Stomach (tissue), 9 donors: ENCODE results near the gene FOXO1. TPM values are rescaled to one million over a fixed set of nuclear protein-coding genes. Genes with fewer than 3 reads are reported as not detected.

Experiments
- DNase-seq, 2 donors: peaks; one replicate each; pipeline versions ENCODE4 v3.0.0 to v3.0.0-alpha.2; 2013 to 2019
- H3K27ac ChIP-seq, 5 donors: fragments of 200-600 bp in 4 of 5; sonication (generic) in 4 of 5; one replicate each; pipeline ENCODE4 v1.5.1; 2013 to 2019; ENCODE audit warnings: mild to moderate bottlenecking in 1 of 5, moderate library complexity in 1 of 5
- H3K27me3 ChIP-seq, 3 donors: fragments of 200-600 bp; sonication (generic); one replicate each; pipeline ENCODE4 v1.5.1; 2017 to 2019; ENCODE audit warnings: mixed run types in 1 of 3
- H3K36me3 ChIP-seq, 4 donors: fragments of 200-600 bp; sonication (generic); 1 replicate in 3 of 4; 2 replicates in 1 of 4; pipeline ENCODE4 v1.5.1; 2016 to 2019
- H3K4me1 ChIP-seq, 4 donors: fragments of 200-600 bp; sonication (generic); one replicate each; pipeline ENCODE4 v1.5.1; 2016 to 2019
- H3K4me3 ChIP-seq, 4 donors: fragments of 200-600 bp; sonication (generic) in 3 of 4; one replicate each; pipeline ENCODE4 v1.5.1; 2016 to 2019; ENCODE audit warnings: mild to moderate bottlenecking in 1 of 4
- H3K9me3 ChIP-seq, 4 donors: fragments of 200-600 bp; sonication (generic); one replicate each; pipeline ENCODE4 v1.5.1; 2016 to 2019
- EP300 ChIP-seq: sonication (generic); formaldehyde crosslinking; IDR thresholded peaks from one replicate; pipeline ENCODE4 v1.6.1; 2017; ENCODE audit warnings: antibody characterized with exemption
- POLR2A ChIP-seq, 4 donors: fragments of 450-650 bp; IDR thresholded peaks; one replicate each; pipeline ENCODE4 v1.6.1; 2016; ENCODE audit warnings: antibody characterized with exemption in 4 of 4, control low read depth in 2 of 4, mild to moderate bottlenecking in 1 of 4, moderate library complexity in 1 of 4
- POLR2AphosphoS5 ChIP-seq, 3 donors: sonication (generic); formaldehyde crosslinking; IDR thresholded peaks; one replicate each; pipeline ENCODE4 v1.6.1; 2016; ENCODE audit warnings: antibody characterized with exemption in 3 of 3
- WGBS, 5 donors: extraction: QIAGEN DNeasy Blood & Tissue Kit in 3 of 5; methylation state at CpG; one replicate each; pipeline versions ENCODE4 v1.1.5 to v1.1.7; 2013 to 2018; 5-methylcytosine and 5-hydroxymethylcytosine counted together
- intact Hi-C: fragments of 100-400 bp; cut with DNase I; formaldehyde crosslinking; loops from one replicate; pipeline ENCODE4 v1.15.1; 2023; ENCODE audit warnings: low total_unique reads
- polyA plus RNA-seq, 3 donors: library from polyadenylated mRNA; stranded (reverse); fragments of 200-250 nt; gene quantifications; one replicate each; pipeline ENCODE4 v1.2.3, GENCODE V29; 2013
- total RNA-seq, 5 donors: library from RNA; depleted of rRNA; stranded (reverse); fragments of >200 nt; gene quantifications; one replicate each; pipeline versions ENCODE4 v1.1.0 to v1.2.3, GENCODE V29; 2014 to 2016
- TF ChIP-seq, protein P1 (sequence below), 7 experiments: fragments of 450-650 bp in 4 of 7; fragments of 200-600 bp in 3 of 7; sonication (generic) in 3 of 7; IDR thresholded peaks; one replicate each; pipeline ENCODE4 v1.5.1; 2016 to 2019; ENCODE audit warnings: antibody characterized with exemption in 7 of 7, control low read depth in 2 of 7, mild to moderate bottlenecking in 1 of 7
- donor health status: healthy with polysubstance abuse.
- donor health status: Bipolar disorder and iron deficiency.
- donor health status: healthy.

FOXO1 gene
- total and polyA plus RNA-seq, 8 donors: 4.2 to 43.7 (median 19.6) TPM

DNA sequence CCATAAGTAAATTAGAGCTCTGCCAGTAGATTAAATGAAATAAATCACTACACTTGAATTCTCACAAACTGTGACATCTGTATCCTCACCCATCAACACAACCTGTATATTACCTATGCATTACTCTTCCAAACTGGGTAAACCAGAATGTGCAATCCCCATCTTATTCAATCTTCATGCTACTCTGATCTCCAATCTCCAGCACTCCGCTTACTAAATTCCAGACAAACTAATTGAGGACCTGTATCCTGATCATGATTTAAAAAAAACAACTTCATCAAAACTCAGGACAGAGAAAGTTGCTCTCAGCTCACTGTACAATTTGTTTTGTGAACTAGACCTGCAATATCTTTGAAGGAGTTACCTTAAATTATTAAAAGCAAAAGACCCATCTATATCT lies 74.4 kb downstream of the FOXO1 start:
- DNase-seq: no peak
- H3K27me3 ChIP-seq: no peaks in the 10 kb centered on the region
- TF ChIP-seq EP300 (no peak), POLR2A (IDR thresholded peaks at IDR 0.05) (no peak), POLR2AphosphoS5 (IDR thresholded peaks at IDR 0.05) (no peak)
- TF ChIP-seq, protein P1, sequence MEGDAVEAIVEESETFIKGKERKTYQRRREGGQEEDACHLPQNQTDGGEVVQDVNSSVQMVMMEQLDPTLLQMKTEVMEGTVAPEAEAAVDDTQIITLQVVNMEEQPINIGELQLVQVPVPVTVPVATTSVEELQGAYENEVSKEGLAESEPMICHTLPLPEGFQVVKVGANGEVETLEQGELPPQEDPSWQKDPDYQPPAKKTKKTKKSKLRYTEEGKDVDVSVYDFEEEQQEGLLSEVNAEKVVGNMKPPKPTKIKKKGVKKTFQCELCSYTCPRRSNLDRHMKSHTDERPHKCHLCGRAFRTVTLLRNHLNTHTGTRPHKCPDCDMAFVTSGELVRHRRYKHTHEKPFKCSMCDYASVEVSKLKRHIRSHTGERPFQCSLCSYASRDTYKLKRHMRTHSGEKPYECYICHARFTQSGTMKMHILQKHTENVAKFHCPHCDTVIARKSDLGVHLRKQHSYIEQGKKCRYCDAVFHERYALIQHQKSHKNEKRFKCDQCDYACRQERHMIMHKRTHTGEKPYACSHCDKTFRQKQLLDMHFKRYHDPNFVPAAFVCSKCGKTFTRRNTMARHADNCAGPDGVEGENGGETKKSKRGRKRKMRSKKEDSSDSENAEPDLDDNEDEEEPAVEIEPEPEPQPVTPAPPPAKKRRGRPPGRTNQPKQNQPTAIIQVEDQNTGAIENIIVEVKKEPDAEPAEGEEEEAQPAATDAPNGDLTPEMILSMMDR (IDR thresholded peaks at IDR 0.05): no peak
- H3K9me3 ChIP-seq: no peaks in the 10 kb centered on the region
- peaks cover 12 to 75% (median 49%) of the 10 kb centered on the region in 4 donors for H3K4me1 ChIP-seq
- H3K36me3 ChIP-seq: no peaks in the 10 kb centered on the region
- no peak overlapping the region for H3K4me3 ChIP-seq
- intact Hi-C loops: no loop called here
- WGBS, 5 donors: 93 to 99% (median 95%) methylated on average over 1 of the region's 1 CpG
- no peak overlapping the region for H3K27ac ChIP-seq

DNA sequence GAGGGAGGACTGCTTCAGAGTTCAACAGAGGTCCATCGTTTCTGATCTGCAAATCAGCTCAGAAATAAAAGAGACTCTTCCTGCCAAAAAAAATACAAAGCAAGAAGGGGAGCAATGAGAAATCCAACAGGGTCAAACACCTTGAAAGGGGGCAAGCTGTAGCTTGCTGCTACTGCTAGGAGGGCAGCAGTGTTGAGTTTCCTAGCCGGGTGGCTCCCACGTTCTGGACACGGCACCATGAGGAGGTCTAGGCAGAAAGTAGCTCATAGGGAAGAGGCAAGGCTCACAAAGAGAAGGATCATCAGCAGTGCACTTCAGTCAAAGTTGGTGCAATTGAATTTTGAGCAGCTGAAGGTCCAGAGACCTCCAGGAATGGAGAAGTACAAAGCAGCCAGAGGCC lies 75.3 kb downstream of the FOXO1 start:
- no peaks in the 10 kb centered on the region for H3K27me3 ChIP-seq
- DNase-seq: no peak
- WGBS, 5 donors: 88 to 92% (median 90%) methylated on average over 4 of the region's 4 CpGs
- H3K4me3 ChIP-seq: no peak overlapping the region
- no peaks in the 10 kb centered on the region for H3K36me3 ChIP-seq
- no peaks in the 10 kb centered on the region for H3K9me3 ChIP-seq
- H3K4me1 ChIP-seq: peaks cover 22 to 75% (median 53%) of the 10 kb centered on the region in 4 donors
- peak overlapping the region in 1 of 5 donors; percentile 7 for H3K27ac ChIP-seq
- intact Hi-C loops: no loop called here
- TF ChIP-seq EP300 (no peak), POLR2AphosphoS5 (IDR thresholded peaks at IDR 0.05) (no peak), POLR2A (IDR thresholded peaks at IDR 0.05) (no peak)
- TF ChIP-seq, protein P1 (IDR thresholded peaks at IDR 0.05): no peak

DNA sequence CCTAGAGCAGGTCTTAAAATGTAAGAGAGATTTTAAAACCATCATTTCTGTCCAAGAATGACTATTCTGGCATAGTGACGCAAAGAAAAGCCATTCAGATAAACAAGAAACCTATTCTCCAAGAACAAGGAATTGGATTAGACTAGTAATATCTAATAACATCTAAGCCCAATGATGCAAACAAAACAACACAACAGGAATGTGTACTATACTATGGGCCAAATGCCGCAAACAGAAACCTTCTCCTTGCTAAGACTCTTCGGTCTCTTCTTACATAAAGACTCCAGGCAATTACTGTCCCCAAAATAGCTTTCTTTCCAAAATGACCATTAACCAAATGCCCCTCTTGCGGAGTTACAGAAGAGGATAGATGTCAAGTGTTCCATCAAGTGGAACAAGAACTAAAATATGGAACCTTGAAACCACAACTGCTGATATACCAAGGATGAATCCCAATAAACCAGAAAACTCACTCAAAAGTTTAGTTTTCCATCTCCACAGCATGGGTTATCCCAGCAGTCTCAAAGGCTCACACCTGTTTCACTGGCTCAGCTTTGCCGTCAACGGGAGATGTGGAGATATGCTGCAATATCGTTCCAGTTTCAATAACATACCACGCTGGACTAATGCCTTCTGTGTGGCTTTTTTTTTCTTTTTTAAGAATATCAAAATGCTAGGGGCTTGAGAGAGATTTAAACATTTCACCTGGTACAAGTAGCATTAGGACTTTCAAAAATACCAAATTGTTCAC lies 76.2 kb downstream of the FOXO1 start:
- Histone ChIP-seq H3K9me3 (no peaks in the 10 kb centered on the region), H3K36me3 (no peaks in the 10 kb centered on the region), H3K4me1 (peaks cover 30 to 75% (median 57%) of the 10 kb centered on the region in 4 donors), H3K27ac (peak overlapping the region in 3 of 5 donors; percentile 33 to 60 (median 44)), H3K27me3 (no peaks in the 10 kb centered on the region), H3K4me3 (no peak overlapping the region)
- no peak for TF ChIP-seq POLR2AphosphoS5 (IDR thresholded peaks at IDR 0.05)
- TF ChIP-seq, protein P1 (IDR thresholded peaks at IDR 0.05): no peak
- TF ChIP-seq EP300: no peak
- no peak for TF ChIP-seq POLR2A (IDR thresholded peaks at IDR 0.05)
- no peak for DNase-seq
- intact Hi-C loops: no loop called here
- WGBS, 5 donors: 77 to 86% (median 85%) methylated on average over 8 of the region's 8 CpGs

DNA sequence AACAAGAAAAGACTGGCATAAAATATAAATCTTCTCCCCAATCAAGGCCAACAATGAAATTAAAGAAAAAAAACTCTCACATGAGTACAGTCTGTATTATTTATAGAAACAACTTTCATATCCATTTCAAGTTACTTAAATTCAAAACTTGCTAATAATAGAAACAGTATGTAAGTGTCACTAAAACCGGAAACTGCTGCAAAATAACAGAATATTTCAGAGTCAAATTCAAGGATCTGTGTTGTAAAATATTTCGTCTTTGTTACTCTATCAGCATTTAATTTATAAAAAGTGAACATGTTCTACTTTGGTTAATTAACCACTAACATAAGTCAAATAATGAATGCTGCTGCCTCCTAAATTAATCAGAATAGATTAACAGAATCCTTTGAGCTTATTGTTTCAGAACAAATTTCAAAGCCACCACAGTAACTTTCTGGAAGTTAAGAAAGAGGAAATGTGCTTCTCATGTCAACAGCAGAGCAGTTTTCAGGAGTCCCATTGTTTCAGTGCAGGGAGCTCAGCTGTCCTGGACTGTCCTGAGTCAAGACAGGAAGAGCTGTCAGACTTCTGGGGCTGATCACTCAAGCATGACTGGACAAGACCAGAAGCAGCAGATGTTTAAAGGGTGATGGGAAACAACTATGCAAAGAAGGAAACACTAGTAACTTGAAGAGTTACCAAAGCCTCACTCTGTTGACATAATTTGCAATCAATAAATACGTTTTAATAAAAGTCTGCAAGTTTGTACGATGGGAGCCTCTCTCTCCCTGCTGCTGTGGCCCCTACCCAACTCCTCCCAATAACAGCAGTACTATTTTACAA lies 76.9 kb downstream of the FOXO1 start:
- TF ChIP-seq, protein P1 (IDR thresholded peaks at IDR 0.05): no peak
- TF ChIP-seq POLR2A (IDR thresholded peaks at IDR 0.05) (no peak), POLR2AphosphoS5 (IDR thresholded peaks at IDR 0.05) (peak in 2 of 3 donors; percentile 20 to 45), EP300 (no peak)
- peak in 1 of 2 donors; percentile 68 for DNase-seq
- WGBS, 5 donors: 13 to 26% (median 15%) methylated on average over 4 of the region's 4 CpGs
- Histone ChIP-seq H3K9me3 (no peaks in the 10 kb centered on the region), H3K4me3 (no peak overlapping the region), H3K4me1 (peaks cover 33 to 79% (median 62%) of the 10 kb centered on the region in 4 donors), H3K27me3 (no peaks in the 10 kb centered on the region), H3K36me3 (no peaks in the 10 kb centered on the region), H3K27ac (peak overlapping the region in 4 of 5 donors; percentile 20 to 60 (median 38))
- intact Hi-C loops: no loop called here
